ENCODE data around the gene DNAJC6.

The DNAJC6 gene

DNA sequence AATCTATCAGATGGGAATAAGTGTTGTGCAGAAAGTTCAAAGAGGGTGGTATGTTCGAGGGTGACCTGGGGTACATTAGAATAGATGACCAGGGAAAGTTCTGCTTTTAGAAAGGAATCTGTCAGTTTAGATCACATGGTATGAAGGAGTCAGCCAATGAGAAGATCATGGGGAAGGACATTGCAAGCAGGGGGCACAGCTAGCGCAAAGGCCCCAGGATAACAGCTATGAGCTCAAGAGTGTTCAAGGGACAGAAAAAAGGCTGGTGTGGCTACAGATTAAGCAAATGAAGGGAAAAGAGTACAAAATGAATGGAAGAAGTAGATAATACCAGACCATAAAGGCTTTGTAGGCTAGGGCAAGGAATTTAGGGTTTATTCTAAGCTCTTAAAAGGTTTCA, 119.7 kb downstream of the DNAJC6 start:
- Histone ChIP-seq H3K27ac (no peak overlapping the region), H3K4me3 (ENCODE audit: low read depth, low read length) (no peak overlapping the region)

DNA sequence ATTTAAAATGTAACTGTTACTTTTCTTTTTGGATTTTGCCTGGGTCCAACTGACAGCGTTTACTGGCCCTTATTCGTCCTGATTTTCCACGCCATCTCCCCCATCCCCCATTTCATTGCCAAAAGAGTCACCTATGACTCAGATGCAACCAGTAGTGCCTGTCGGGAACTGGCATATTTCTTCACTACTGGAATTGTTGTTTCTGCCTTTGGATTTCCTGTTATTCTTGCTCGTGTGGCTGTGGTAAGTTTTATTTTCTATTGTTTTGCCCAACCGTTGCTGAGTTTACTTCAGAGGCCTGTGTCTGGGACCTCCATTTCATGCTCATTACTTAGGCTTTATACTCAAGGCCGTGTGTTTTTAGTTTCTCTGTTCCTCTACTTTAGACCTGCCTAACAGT, 120.5 kb downstream of the DNAJC6 start:
- H3K9me3 ChIP-seq (ENCODE audit: severe bottlenecking), result no peaks in the 10 kb centered on the region
- peaks cover 43% of the 10 kb centered on the region for H3K36me3 ChIP-seq
- TF ChIP-seq, protein P1, sequence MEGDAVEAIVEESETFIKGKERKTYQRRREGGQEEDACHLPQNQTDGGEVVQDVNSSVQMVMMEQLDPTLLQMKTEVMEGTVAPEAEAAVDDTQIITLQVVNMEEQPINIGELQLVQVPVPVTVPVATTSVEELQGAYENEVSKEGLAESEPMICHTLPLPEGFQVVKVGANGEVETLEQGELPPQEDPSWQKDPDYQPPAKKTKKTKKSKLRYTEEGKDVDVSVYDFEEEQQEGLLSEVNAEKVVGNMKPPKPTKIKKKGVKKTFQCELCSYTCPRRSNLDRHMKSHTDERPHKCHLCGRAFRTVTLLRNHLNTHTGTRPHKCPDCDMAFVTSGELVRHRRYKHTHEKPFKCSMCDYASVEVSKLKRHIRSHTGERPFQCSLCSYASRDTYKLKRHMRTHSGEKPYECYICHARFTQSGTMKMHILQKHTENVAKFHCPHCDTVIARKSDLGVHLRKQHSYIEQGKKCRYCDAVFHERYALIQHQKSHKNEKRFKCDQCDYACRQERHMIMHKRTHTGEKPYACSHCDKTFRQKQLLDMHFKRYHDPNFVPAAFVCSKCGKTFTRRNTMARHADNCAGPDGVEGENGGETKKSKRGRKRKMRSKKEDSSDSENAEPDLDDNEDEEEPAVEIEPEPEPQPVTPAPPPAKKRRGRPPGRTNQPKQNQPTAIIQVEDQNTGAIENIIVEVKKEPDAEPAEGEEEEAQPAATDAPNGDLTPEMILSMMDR (IDR thresholded peaks at IDR 0.05; ENCODE audit: low read depth, low read length), result no peak
- no peaks in the 10 kb centered on the region for H3K27me3 ChIP-seq (ENCODE audit: insufficient read depth, low read depth, severe bottlenecking)
- H3K27ac ChIP-seq, result no peak overlapping the region
- no peak overlapping the region for H3K4me3 ChIP-seq (ENCODE audit: low read depth, low read length)
- DNase-seq, result no peak

More for the DNA sequence above, 119.7 kb downstream of the DNAJC6 start:
- DNase-seq, result no peak
- TF ChIP-seq, protein P1 (IDR thresholded peaks at IDR 0.05; ENCODE audit: low read depth, low read length), result no peak
- no peaks in the 10 kb centered on the region for H3K27me3 ChIP-seq (ENCODE audit: insufficient read depth, low read depth, severe bottlenecking)
- H3K36me3 ChIP-seq, result peaks cover 40% of the 10 kb centered on the region
- no peaks in the 10 kb centered on the region for H3K9me3 ChIP-seq (ENCODE audit: severe bottlenecking)

DNA sequence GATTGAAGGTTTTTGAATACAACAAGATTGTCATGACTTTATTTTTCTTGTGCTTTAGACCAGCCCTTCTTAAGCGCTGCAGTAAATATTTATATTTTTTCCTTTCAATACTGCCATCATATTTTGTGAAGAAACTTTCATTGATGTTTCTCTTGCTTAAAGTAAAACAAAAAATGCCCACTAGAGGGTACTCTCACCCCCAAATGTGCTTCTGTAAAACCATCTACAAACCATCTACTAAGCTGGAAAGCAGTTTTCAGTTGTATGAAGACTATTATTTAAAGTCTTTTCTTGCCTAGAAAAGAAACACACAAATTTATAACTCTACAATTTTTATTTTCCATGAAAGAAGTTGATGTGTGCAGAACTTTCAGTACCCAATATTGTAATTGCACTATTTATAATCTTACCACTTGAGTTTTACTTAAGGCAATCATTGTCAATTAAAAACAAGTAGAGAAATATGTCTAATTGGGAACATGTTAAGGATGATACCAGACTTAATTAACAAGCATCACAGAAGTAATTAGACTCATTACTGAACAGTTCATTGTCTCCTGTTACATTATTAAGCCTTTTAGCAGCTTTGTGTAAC, 121.9 kb downstream of the DNAJC6 start:
- no peaks in the 10 kb centered on the region for H3K9me3 ChIP-seq (ENCODE audit: severe bottlenecking)
- no peak overlapping the region for H3K4me3 ChIP-seq (ENCODE audit: low read depth, low read length)
- no peak for DNase-seq
- H3K36me3 ChIP-seq, result peaks cover 31% of the 10 kb centered on the region
- H3K27ac ChIP-seq, result no peak overlapping the region
- no peaks in the 10 kb centered on the region for H3K27me3 ChIP-seq (ENCODE audit: insufficient read depth, low read depth, severe bottlenecking)
- TF ChIP-seq, protein P1 (IDR thresholded peaks at IDR 0.05; ENCODE audit: low read depth, low read length), result 0 out of 2 replicates have a peak, but pooled peaks have one; percentile 27

DNA sequence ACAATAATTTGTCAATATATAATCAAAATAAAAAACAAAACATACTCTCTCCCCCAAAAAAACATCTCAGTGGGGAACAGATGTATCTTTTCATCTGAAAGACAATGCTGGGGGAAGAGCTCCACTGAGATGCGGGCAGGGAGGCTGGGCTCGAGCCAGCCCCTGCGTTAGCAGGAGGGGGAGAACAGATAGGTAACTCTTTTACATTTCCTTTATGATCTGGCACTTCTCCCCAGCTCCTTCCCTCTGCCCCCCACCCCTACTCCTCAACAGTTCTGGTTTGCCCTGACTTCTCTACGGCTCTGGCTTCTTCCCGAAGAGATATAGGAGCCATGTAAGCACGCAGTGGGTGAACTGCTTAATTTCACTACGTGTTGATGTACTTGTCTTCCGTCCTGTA, 123.6 kb downstream of the DNAJC6 start:
- no peaks in the 10 kb centered on the region for H3K9me3 ChIP-seq (ENCODE audit: severe bottlenecking)
- no peaks in the 10 kb centered on the region for H3K27me3 ChIP-seq (ENCODE audit: insufficient read depth, low read depth, severe bottlenecking)
- H3K4me3 ChIP-seq (ENCODE audit: low read depth, low read length), result no peak overlapping the region
- no peak overlapping the region for H3K27ac ChIP-seq
- peaks cover 20% of the 10 kb centered on the region for H3K36me3 ChIP-seq
- TF ChIP-seq, protein P1 (IDR thresholded peaks at IDR 0.05; ENCODE audit: low read depth, low read length), result no peak
- DNase-seq, result no peak

DNA sequence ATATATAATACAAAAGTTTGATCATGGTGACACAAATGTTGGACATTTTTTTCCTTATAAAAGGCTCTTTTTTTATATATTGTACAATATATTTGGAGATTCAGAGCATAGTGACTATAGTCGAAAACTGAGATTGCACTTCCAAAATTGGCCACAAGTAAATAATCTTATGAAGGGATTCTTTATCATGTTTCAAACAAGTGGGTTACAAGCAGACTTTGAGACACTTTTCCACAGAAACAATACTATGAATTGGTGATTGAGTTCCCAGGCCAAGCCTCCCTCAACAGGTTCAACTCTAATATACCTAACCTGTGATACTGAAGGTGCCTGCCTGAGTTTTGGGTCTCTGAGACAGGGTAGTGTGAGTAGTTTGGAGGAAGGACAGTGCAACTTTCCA, 124.9 kb downstream of the DNAJC6 start:
- Histone ChIP-seq H3K27me3 (ENCODE audit: insufficient read depth, low read depth, severe bottlenecking) (no peaks in the 10 kb centered on the region), H3K9me3 (ENCODE audit: severe bottlenecking) (no peaks in the 10 kb centered on the region), H3K27ac (no peak overlapping the region), H3K4me3 (ENCODE audit: low read depth, low read length) (no peak overlapping the region), H3K36me3 (peaks cover 17% of the 10 kb centered on the region)
- TF ChIP-seq, protein P1 (IDR thresholded peaks at IDR 0.05; ENCODE audit: low read depth, low read length), result no peak
- DNase-seq, result no peak

DNA sequence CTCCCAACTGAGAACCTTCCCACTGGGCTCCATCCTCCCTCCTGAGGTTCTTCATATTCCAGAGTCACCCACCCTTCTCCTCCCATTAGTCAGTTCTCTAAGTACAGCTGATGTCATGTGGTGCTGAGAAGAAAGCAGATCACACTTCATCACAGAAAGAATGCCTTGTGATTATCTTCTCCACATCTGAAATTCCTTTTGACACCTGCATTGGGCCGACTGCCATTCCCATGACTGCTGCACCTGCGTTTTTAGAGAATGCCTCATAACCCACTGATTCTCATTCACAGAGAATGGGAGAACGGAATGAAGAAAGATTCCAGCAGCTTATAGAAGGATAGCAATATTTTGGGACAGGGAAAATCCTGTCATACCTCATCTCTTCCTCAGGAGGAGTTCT, 125.4 kb downstream of the DNAJC6 start:
- H3K27me3 ChIP-seq (ENCODE audit: insufficient read depth, low read depth, severe bottlenecking), result no peaks in the 10 kb centered on the region
- TF ChIP-seq, protein P1 (IDR thresholded peaks at IDR 0.05; ENCODE audit: low read depth, low read length), result no peak
- DNase-seq, result no peak
- H3K27ac ChIP-seq, result no peak overlapping the region
- H3K4me3 ChIP-seq (ENCODE audit: low read depth, low read length), result no peak overlapping the region
- H3K9me3 ChIP-seq (ENCODE audit: severe bottlenecking), result no peaks in the 10 kb centered on the region
- peaks cover 16% of the 10 kb centered on the region for H3K36me3 ChIP-seq
